Breast epithelium (tissue), 4 donors: ENCODE results near the gene POPDC3. TPM values are rescaled to one million over a fixed set of nuclear protein-coding genes. Genes with fewer than 3 reads are reported as not detected.

Experiments
- DNase-seq, 2 donors: peaks; one replicate each; pipeline ENCODE4 v3.0.0-alpha.2; 2019; ENCODE audit warnings: low spot score in 2 of 2
- H3K27ac ChIP-seq, 2 donors: fragments of 200-600 bp; sonication (generic) in 1 of 2; one replicate each; pipeline ENCODE4 v1.5.1; 2016 to 2019; ENCODE audit warnings: mild to moderate bottlenecking in 1 of 2
- H3K27me3 ChIP-seq, 2 donors: fragments of 200-600 bp; sonication (generic) in 1 of 2; one replicate each; pipeline versions ENCODE4 v1.5.1 to v1.6.0; 2017 to 2019; ENCODE audit warnings: control low read depth in 1 of 2, mild to moderate bottlenecking in 1 of 2
- H3K36me3 ChIP-seq: fragments of 200-600 bp; one replicate; pipeline ENCODE4 v1.5.1; 2019
- H3K4me1 ChIP-seq, 2 donors: fragments of 200-600 bp; sonication (generic); one replicate each; pipeline ENCODE4 v1.5.1; 2016 to 2019; ENCODE audit warnings: control low read depth in 1 of 2
- H3K4me3 ChIP-seq, 3 donors: fragments of 200-600 bp; sonication (generic); 1 replicate in 2 of 3; 2 replicates in 1 of 3; pipeline ENCODE4 v1.5.1; 2016 to 2019; ENCODE audit warnings: mild to moderate bottlenecking in 3 of 3, moderate library complexity in 2 of 3
- H3K9me3 ChIP-seq, 2 donors: fragments of 200-600 bp; sonication (generic) in 1 of 2; one replicate each; pipeline ENCODE4 v1.5.1; 2016 to 2019; ENCODE audit warnings: control low read depth in 1 of 2
- CTCF ChIP-seq, 3 donors: fragments of 450-650 bp; IDR thresholded peaks; one replicate each; pipeline ENCODE4 v1.5.1; 2016 to 2017; ENCODE audit warnings: antibody characterized with exemption in 3 of 3, mild to moderate bottlenecking in 3 of 3, moderate library complexity in 3 of 3
- POLR2A ChIP-seq: fragments of 450-650 bp; IDR thresholded peaks from one replicate; pipeline ENCODE4 v1.6.1; 2016; ENCODE audit warnings: antibody characterized with exemption, mild to moderate bottlenecking, moderate library complexity
- POLR2AphosphoS5 ChIP-seq, 3 donors: sonication (generic); formaldehyde crosslinking; IDR thresholded peaks; one replicate each; pipeline ENCODE4 v1.6.1; 2017; ENCODE audit warnings: antibody characterized with exemption in 3 of 3
- intact Hi-C: fragments of 100-400 bp; cut with DNase I; formaldehyde crosslinking; loops from one replicate; pipeline ENCODE4 v1.15.1; 2023; ENCODE audit warnings: low total_unique reads
- total RNA-seq, 3 donors: library from RNA; depleted of rRNA; stranded (reverse); fragments of >200 nt; gene quantifications; one replicate each; pipeline ENCODE4 v1.1.0, GENCODE V29; 2016

POPDC3 gene
- total RNA-seq, 3 donors from 2014 or later = 0.98 TPM; not detected in 2

DNA sequence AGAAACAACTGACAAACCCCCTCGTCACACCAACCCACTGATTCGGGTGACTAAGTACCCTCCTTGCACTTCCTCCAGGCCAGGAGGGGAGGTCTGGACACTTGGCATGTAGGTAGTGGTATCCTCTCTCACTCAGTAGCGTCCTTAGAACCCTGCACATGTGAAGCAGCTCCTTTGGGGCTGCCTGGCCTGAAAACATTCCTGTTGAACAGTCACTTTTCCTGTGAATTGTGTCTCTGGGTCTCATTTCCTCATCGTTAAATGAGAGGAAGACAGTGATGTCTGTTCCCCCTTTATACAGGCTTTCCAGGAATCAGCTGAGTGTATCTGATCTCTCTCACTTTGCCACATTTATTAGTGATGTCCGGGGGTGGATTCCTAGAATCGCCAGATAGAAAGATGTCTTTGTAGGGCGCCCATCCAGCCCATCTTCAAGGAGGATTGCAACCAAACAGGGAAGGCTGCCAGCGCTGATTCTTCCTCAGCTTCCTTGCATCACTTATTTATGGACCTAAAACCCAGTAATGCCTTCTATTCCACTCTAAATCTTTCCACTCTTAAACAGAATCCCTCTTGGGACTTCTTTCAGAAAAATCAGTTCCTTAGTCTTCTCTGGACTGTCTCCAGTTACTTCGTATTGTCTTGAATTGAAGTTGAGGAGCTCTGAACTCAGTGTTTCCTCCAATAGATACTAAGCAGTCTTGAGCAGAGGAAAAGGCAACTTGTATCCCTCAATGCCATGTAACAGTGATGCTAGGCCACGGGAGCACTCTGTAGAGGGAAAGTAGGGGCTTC is 9.4 kb upstream of the POPDC3 start:
- H3K4me3 ChIP-seq = no peak overlapping the region
- no peaks in the 10 kb centered on the region for H3K9me3 ChIP-seq
- intact Hi-C loops = no loop called here
- H3K27ac ChIP-seq = no peak overlapping the region
- H3K4me1 ChIP-seq = no peaks in the 10 kb centered on the region
- H3K36me3 ChIP-seq = no peaks in the 10 kb centered on the region
- TF ChIP-seq POLR2A = no peak
- TF ChIP-seq POLR2AphosphoS5 (IDR thresholded peaks at IDR 0.05) = no peak
- TF ChIP-seq CTCF (IDR thresholded peaks at IDR 0.05) = no peak
- no peaks in the 10 kb centered on the region for H3K27me3 ChIP-seq
- no peak for DNase-seq

DNA sequence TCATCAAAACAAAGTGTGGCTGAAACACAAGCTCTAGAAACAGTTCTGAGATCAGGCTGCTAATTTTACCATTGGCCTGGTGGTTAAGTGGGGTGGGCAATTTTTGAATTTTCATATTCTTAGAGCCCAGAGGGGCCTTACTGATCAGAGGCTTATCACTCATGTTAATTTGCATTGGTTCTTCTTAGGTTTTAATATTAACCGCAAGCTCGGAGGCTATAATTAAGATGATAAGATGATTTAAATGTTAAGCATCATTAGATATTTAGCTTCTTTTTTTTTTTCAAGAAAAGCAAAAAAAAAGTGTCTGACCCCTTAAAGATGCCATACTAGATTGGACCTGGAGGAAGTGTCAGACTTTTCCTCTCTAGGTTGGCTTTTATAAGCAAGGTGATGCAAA is 8.4 kb upstream of the POPDC3 start:
- TF ChIP-seq POLR2AphosphoS5 (IDR thresholded peaks at IDR 0.05) (no peak), POLR2A (no peak), CTCF (IDR thresholded peaks at IDR 0.05) (no peak)

DNA sequence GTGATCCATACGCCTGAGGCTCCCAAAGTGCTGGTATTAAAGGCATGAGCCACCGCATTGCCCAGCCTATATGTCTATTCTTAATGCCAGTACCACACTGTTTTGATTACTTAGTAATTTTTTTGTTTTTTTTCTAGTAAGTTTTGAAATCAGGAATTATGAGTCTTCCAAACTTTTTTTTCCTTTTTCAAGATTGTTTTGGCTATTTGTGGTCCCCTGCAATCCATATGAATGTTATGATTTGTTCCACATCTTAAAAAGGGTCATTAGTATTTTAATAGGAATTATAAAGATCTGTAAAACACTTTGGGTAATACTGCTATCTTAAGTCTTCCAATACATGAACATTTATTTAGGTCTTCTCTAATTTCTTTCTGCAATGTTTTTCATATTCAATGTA is 6.8 kb upstream of the POPDC3 start:
- Histone ChIP-seq H3K4me1 (no peaks in the 10 kb centered on the region), H3K4me3 (no peak overlapping the region)

More for the DNA sequence above, 8.4 kb upstream of the POPDC3 start:
- intact Hi-C loops = no loop called here
- no peaks in the 10 kb centered on the region for H3K9me3 ChIP-seq
- no peak overlapping the region for H3K27ac ChIP-seq
- H3K4me3 ChIP-seq = no peak overlapping the region
- H3K36me3 ChIP-seq = peaks cover 3% of the 10 kb centered on the region
- DNase-seq = no peak
- no peaks in the 10 kb centered on the region for H3K4me1 ChIP-seq
- H3K27me3 ChIP-seq = no peaks in the 10 kb centered on the region

GRCh38 chr6:105184921-105185320 is 5.1 kb upstream of the POPDC3 start:
- Histone ChIP-seq H3K9me3 (no peaks in the 10 kb centered on the region), H3K36me3 (peaks cover 3% of the 10 kb centered on the region), H3K4me3 (no peak overlapping the region), H3K27ac (no peak overlapping the region), H3K27me3 (peaks cover 0 to 13% of the 10 kb centered on the region in 2 donors), H3K4me1 (no peaks in the 10 kb centered on the region)
- DNase-seq = no peak
- TF ChIP-seq CTCF (IDR thresholded peaks at IDR 0.05) (no peak), POLR2A (no peak), POLR2AphosphoS5 (IDR thresholded peaks at IDR 0.05) (no peak)
- intact Hi-C loops = no loop called here

More for the DNA sequence above, 6.8 kb upstream of the POPDC3 start:
- Histone ChIP-seq H3K9me3 (no peaks in the 10 kb centered on the region), H3K27ac (no peak overlapping the region), H3K27me3 (peaks cover 0 to 7% of the 10 kb centered on the region in 2 donors), H3K36me3 (peaks cover 3% of the 10 kb centered on the region)
- TF ChIP-seq POLR2A = no peak
- no peak for TF ChIP-seq POLR2AphosphoS5 (IDR thresholded peaks at IDR 0.05)
- TF ChIP-seq CTCF (IDR thresholded peaks at IDR 0.05) = no peak
- intact Hi-C loops = no loop called here
- no peak for DNase-seq

DNA sequence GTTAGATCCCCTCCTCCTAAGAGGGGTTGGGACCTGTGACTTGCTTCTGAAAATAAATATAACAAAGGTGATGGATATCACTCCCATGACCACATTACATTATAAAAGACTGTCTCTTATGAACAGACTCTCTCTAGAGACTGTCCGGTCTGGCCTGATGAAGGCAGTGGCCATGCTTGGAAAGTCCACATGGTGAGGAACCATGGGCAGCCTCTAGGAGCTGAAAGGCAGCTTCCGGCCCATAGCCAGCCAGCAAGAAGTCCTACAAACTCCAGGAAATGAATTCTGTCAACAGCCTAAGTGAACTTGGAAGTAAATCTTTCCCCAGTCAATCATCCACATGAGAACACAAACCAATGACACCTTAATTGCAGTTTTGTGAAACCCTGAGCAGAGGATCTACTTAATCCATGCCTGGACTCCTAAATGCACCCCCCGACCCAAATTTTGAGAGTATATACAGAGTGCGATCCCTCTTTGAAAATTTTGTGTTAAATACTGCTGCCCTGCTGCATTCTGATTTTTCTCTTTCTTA is 2.2 kb upstream of the POPDC3 start:
- no peaks in the 10 kb centered on the region for H3K4me1 ChIP-seq
- intact Hi-C loops = no loop called here
- TF ChIP-seq POLR2AphosphoS5 (IDR thresholded peaks at IDR 0.05) (no peak), POLR2A (no peak), CTCF (IDR thresholded peaks at IDR 0.05) (no peak)
- peaks cover 0 to 20% of the 10 kb centered on the region in 2 donors for H3K27me3 ChIP-seq
- H3K27ac ChIP-seq = no peak overlapping the region
- no peak for DNase-seq
- H3K36me3 ChIP-seq = peaks cover 3% of the 10 kb centered on the region
- no peaks in the 10 kb centered on the region for H3K9me3 ChIP-seq
- H3K4me3 ChIP-seq = no peak overlapping the region
